Kidney epithelial cell (primary cell): ENCODE results near the gene CACNB1. TPM values are rescaled to one million over a fixed set of nuclear protein-coding genes. Genes with fewer than 3 reads are reported as not detected.

Experiments
- DNase-seq: peaks from one replicate; pipeline ENCODE4 v3.0.0-alpha.2; 2010; ENCODE audit warnings: low read depth
- H3K27me3 ChIP-seq: 2 replicates; pipeline ENCODE4 v1.6.0; 2011; ENCODE audit warnings: low read length; ENCODE audit not compliant: control insufficient read depth, insufficient read depth
- H3K36me3 ChIP-seq: 2 replicates; pipeline ENCODE4 v1.5.1; 2011; ENCODE audit warnings: low read length; ENCODE audit not compliant: control insufficient read depth, insufficient read depth
- H3K4me3 ChIP-seq: 2 replicates; pipeline ENCODE4 v1.5.1; 2011; ENCODE audit warnings: low read depth, mild to moderate bottlenecking, control low read depth, low read length
- total RNA-seq: library from RNA; depleted of rRNA; stranded (reverse); fragments of >200 nt; gene quantifications from 2 replicates; pipeline ENCODE4 v1.2.3, GENCODE V29; 2015
- TF ChIP-seq, protein P1 (sequence below): IDR thresholded peaks from 2 replicates; pipeline ENCODE4 v1.5.1; 2011; ENCODE audit warnings: mild to moderate bottlenecking, moderate library complexity, low read length, control low read depth, inconsistent platforms; ENCODE audit not compliant: insufficient read depth, poor library complexity, severe bottlenecking

Gene CACNB1
- total RNA-seq, 1 donor from 2014 or later: 6.0 TPM

DNA sequence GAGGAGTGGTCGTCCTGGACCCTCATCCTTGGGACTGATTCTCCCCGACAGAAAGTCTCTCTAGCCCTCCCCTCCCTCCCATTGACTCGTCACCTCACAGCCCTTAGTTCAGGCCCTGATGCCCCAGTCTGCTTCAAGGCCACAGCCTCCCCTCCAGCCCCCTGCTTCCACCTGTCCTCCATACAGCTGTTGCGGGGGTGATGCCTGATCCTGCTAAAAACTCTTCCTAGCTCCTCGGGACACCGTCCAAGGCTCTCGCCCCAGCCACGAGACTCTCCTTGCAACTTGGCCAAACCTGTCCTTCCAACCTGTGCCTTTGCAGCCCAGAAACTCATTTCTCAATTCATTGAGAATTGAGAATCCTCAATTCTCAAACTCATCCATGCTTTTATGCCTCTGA, 21.4 kb upstream of the CACNB1 start:
- TF ChIP-seq, protein P1, sequence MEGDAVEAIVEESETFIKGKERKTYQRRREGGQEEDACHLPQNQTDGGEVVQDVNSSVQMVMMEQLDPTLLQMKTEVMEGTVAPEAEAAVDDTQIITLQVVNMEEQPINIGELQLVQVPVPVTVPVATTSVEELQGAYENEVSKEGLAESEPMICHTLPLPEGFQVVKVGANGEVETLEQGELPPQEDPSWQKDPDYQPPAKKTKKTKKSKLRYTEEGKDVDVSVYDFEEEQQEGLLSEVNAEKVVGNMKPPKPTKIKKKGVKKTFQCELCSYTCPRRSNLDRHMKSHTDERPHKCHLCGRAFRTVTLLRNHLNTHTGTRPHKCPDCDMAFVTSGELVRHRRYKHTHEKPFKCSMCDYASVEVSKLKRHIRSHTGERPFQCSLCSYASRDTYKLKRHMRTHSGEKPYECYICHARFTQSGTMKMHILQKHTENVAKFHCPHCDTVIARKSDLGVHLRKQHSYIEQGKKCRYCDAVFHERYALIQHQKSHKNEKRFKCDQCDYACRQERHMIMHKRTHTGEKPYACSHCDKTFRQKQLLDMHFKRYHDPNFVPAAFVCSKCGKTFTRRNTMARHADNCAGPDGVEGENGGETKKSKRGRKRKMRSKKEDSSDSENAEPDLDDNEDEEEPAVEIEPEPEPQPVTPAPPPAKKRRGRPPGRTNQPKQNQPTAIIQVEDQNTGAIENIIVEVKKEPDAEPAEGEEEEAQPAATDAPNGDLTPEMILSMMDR: no peak
- H3K27me3 ChIP-seq: peaks cover 50% of the 10 kb centered on the region
- DNase-seq: no peak
- H3K4me3 ChIP-seq: no peak overlapping the region
- no peaks in the 10 kb centered on the region for H3K36me3 ChIP-seq

DNA sequence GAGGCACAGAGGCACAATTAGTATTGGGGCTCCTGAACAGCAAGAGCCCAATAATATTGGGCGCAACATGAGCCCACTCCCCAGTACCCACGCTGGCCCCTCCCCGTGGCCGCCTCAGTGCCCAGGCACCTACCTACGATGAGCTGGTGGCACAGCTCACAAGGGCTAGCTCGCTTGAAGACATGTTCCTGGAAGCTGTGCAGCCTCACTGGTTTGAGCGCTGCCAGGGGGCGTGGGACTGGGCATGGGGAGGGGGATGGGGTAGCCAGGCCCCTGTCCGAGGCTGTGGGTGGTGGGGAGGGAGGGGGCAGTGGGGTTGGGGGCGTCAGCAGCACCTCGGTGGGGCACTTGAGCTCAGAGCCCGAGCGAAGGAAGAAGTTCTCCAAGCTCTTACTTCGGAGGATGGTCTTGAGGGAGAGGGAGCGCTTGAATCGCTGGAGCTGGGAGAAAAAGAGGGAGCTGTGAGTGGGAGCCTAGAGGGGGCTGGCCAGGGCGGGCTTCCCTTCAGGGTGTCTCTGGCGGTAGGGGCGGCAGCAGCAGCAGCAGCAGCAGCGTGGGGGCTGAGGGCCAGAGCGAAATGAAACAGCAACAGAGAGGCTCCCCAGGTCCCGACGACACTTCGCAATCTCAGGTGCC, 20.4 kb upstream of the CACNB1 start:
- Histone ChIP-seq H3K36me3 (no peaks in the 10 kb centered on the region), H3K4me3 (no peak overlapping the region), H3K27me3 (peaks cover 39% of the 10 kb centered on the region)
- no peak for DNase-seq
- TF ChIP-seq, protein P1: no peak

DNA sequence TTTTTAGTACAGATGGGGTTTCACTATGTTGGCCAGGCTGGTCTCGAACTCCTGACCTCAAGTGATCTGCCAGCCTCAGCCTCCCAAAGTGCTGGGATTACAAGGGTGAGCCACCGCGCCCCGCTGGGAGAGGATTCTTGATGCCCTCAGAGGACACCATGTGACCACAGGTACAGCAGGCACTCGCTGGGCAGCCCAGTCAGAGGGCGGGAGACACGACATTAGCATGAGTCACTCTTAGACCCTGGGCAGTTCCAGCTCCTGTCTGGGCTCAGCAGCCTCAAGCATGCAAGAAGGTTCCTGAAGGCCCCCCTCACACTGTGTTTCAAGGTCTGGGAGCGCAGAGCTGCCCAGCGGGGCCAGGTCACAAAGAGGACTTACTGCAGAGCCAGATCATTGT, 16.4 kb upstream of the CACNB1 start:
- no peak for DNase-seq
- no peaks in the 10 kb centered on the region for H3K36me3 ChIP-seq
- TF ChIP-seq, protein P1: no peak
- H3K27me3 ChIP-seq: peaks cover 36% of the 10 kb centered on the region
- H3K4me3 ChIP-seq: no peak overlapping the region

DNA sequence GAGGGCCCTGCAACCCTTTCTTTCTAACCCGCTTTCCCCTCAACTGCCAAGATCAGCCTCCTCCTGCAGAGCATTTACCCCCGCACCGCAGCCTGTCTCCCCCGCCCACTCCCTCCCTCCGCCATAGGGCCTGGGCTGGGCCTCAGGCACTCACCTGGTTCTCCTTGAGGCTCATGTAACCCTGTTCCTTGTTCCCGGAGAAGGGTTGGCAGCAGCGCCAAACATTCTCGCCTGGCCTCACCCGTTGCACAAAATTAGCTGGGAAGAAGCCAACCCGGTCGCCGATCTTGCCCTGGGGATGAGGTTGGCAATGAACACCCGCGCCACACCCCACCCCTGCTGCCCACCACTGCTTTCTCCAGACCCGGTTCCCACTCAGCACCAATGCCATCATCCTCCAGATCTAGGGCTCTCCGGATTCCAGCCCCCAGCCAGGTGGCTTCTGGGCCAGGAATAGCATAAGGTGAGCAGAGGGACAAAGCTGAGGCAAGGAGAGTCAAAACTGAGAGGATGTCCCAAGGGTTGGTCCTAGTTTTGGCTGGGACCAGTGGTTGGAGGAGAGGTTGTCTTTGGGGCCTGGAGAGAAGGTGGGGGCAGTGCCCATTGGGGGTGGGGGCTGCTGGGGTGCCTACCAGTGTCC, 15.5 kb upstream of the CACNB1 start:
- H3K4me3 ChIP-seq: no peak overlapping the region
- no peak for DNase-seq
- TF ChIP-seq, protein P1: no peak

DNA sequence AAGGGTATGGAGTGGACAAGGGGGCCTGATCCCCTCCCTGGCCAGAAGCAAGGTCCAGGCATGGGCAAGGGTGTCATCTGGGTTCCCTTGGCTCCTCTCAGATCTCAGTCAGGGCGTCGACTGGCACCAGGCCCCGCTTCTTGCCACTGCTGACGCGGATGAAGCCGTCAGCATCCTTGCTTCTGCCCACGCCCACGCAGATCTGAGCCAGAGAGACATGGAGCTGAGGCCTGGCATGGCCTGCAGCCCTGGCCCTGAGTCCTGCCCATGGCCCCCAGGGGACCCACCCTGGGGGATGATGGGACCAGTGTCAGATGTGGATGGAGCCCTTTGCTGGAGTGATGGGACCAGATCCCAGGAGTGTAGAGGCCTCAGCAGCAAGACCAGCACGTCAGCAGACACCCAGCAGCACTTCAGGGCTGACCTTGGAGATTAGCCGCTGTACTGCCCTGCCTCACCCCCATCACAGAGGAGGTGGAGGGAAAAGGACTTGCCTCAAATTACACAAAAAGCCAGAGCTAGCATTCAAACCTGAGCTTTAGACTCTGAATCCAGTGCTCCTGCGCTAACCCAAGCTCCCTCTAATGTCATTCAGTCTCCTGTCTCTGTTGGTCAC, 14.8 kb upstream of the CACNB1 start:
- DNase-seq: no peak
- Histone ChIP-seq H3K27me3 (peaks cover 28% of the 10 kb centered on the region), H3K4me3 (no peak overlapping the region), H3K36me3 (no peaks in the 10 kb centered on the region)
- TF ChIP-seq, protein P1: no peak

More for the DNA sequence above, 15.5 kb upstream of the CACNB1 start:
- H3K27me3 ChIP-seq: peaks cover 32% of the 10 kb centered on the region
- H3K36me3 ChIP-seq: no peaks in the 10 kb centered on the region
